ENCODE results near the gene HOTAIR. TPM values are rescaled to one million over a fixed set of nuclear protein-coding genes. Genes with fewer than 3 reads are reported as not detected.

The HOTAIR gene
- total RNA-seq, 6 donors from 2014 or later: not detected

DNA sequence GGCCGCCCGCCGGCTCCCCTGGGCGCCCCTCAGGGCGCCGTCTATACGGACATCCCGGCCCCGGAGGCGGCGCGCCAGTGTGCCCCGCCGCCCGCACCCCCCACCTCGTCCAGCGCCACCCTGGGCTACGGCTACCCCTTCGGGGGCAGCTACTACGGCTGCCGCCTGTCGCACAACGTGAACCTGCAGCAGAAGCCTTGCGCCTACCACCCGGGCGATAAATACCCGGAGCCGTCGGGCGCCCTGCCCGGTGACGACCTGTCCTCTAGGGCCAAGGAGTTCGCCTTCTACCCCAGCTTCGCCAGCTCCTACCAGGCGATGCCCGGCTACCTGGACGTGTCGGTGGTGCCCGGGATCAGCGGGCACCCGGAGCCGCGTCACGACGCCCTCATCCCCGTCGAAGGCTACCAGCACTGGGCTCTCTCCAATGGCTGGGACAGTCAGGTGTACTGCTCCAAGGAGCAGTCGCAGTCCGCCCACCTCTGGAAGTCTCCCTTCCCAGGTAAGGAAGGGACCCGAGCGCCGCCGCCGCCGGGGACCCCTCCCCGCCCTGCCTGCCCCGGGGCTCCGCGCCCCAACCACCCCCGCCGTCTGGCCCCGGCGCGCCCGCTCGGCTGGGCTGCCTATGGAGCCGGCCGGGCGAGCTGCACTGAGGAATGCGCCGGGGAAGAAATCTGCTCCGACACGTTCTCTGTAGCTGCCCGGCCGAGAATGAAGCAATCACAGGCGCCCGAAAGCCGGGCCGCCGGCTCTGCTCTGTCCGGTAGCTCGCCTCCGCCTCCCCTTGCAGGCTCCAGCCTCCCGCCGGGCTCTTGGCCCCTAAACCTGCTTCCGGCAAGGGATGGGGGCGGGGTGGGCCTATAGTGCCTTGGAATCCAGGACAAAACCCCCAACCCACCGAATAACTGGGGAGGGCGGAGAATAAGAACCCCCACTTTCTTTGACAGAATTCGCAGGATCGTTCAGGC lies 35.3 kb downstream of the HOTAIR start:
- 7 to 10% methylated on average over 8 to 34 of the region's 91 CpGs for WGBS, 2 donors
- ATAC-seq (ENCODE audit: low FRiP score in 2 of 2) (peak in 1 of 2 donors; percentile 33), DNase-seq (peak in 1 of 2 donors; percentile 83)
- Histone ChIP-seq H3K27ac (no peak overlapping the region), H3K36me3 (no peaks in the 10 kb centered on the region), H3K4me3 (no peak overlapping the region), H3K27me3 (peaks cover 2 to 81% (median 45%) of the 10 kb centered on the region in 4 donors), H3K9me3 (no peaks in the 10 kb centered on the region), H3K4me1 (peaks cover 3 to 23% (median 8%) of the 10 kb centered on the region in 4 donors)
- TF ChIP-seq, protein P1, sequence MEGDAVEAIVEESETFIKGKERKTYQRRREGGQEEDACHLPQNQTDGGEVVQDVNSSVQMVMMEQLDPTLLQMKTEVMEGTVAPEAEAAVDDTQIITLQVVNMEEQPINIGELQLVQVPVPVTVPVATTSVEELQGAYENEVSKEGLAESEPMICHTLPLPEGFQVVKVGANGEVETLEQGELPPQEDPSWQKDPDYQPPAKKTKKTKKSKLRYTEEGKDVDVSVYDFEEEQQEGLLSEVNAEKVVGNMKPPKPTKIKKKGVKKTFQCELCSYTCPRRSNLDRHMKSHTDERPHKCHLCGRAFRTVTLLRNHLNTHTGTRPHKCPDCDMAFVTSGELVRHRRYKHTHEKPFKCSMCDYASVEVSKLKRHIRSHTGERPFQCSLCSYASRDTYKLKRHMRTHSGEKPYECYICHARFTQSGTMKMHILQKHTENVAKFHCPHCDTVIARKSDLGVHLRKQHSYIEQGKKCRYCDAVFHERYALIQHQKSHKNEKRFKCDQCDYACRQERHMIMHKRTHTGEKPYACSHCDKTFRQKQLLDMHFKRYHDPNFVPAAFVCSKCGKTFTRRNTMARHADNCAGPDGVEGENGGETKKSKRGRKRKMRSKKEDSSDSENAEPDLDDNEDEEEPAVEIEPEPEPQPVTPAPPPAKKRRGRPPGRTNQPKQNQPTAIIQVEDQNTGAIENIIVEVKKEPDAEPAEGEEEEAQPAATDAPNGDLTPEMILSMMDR (IDR thresholded peaks at IDR 0.05): no peak
- TF ChIP-seq POLR2AphosphoS5 (IDR thresholded peaks at IDR 0.05) (no peak), POLR2A (IDR thresholded peaks at IDR 0.05) (no peak), EP300 (IDR thresholded peaks at IDR 0.05) (no peak)

GRCh38 chr12:53938326-53939140 lies 36.2 kb downstream of the HOTAIR start, which contains the start of gene HOXC13:
Gene HOXC13, plus strand, starts transcription at chr12:53938831. Its CDS starts 76 bp downstream, at chr12:53938907.
- peaks cover 3 to 23% (median 8%) of the 10 kb centered on the region in 4 donors for H3K4me1 ChIP-seq
- no peak within 1 kb of the TSS for H3K27ac ChIP-seq
- ATAC-seq (ENCODE audit: low FRiP score in 2 of 2): peak in 1 of 2 donors; percentile 6
- peak in 1 of 2 donors; percentile 82 for DNase-seq
- H3K36me3 ChIP-seq: no peaks in the 10 kb centered on the region
- H3K27me3 ChIP-seq: peaks cover 2 to 82% (median 45%) of the 10 kb centered on the region in 4 donors
- H3K4me3 ChIP-seq: no peak within 1 kb of the TSS
- no peak for TF ChIP-seq POLR2AphosphoS5 (IDR thresholded peaks at IDR 0.05)
- no peak for TF ChIP-seq POLR2A (IDR thresholded peaks at IDR 0.05)
- no peak for TF ChIP-seq EP300 (IDR thresholded peaks at IDR 0.05)
- TF ChIP-seq, protein P1 (IDR thresholded peaks at IDR 0.05): no peak
- WGBS, 2 donors: 7 to 11% methylated on average over 28 to 51 of the region's 56 CpGs
- H3K9me3 ChIP-seq: no peaks in the 10 kb centered on the region

DNA sequence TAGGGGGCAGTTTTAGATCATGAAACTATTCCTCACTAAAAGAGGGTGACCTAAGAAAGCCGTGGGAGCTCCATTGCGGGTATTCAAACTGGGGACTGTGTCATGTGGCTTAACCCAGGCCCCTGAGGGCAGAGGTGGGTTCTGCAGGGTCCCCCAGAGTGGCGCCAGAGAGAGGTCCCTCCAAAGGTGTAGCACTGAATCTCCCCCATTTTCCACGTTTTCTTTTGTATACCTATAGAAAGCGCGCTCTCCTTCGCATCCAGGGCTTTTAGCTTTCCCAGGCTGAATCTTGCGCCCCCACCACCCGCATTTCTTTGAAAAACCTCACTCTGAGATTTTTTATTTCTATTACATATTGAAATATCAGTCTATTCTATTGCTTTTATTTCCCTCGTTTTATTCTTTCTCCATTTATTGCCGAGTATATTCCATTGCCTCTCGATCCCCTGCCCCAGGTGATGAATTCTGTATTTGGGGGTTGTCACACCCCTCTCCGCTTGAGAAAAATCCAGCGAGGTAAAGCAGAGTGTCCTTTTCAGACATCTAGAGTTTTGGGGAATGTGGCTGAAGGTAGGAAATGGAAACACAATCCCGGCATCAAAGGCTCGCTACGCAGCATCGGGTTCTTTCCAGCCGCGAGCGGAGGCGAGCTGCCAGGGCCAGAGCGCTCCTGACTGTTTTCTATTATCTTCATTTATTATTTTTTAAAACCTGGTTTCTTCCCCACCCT lies 37.0 kb downstream of the HOTAIR start:
- DNase-seq (peak in 1 of 2 donors; percentile 32), ATAC-seq (ENCODE audit: low FRiP score in 2 of 2) (no peak)
- TF ChIP-seq POLR2AphosphoS5 (IDR thresholded peaks at IDR 0.05): no peak
- no peak for TF ChIP-seq POLR2A (IDR thresholded peaks at IDR 0.05)
- no peak for TF ChIP-seq EP300 (IDR thresholded peaks at IDR 0.05)
- TF ChIP-seq, protein P1 (IDR thresholded peaks at IDR 0.05): no peak
- H3K4me3 ChIP-seq: no peak overlapping the region
- H3K27ac ChIP-seq: no peak overlapping the region
- 16 to 22% methylated on average over 23 of the region's 23 CpGs for WGBS, 2 donors
- peaks cover 3 to 23% (median 8%) of the 10 kb centered on the region in 4 donors for H3K4me1 ChIP-seq
- H3K27me3 ChIP-seq: peaks cover 2 to 80% (median 43%) of the 10 kb centered on the region in 4 donors
- H3K36me3 ChIP-seq: no peaks in the 10 kb centered on the region
- no peaks in the 10 kb centered on the region for H3K9me3 ChIP-seq

DNA sequence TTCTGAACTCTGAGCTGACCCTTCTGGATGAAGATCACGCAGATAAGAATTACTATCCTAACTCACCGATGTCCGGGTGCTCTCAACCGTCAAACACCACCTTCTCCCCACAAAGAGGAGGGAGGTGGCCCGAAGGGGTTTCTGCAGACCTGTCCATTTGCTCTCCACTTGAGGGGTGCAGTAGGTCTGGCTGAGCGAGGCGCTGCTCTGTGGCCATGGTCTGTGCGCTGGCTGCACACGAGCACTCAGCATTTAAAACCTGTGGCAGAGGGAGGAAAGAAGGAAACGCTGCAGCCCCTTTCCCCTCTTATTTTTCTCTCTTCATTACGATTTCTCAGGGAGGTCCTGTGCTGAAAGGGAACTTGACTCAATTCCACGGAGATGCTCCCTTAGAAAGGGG lies 37.7 kb downstream of the HOTAIR start:
- DNase-seq: no peak
- no peaks in the 10 kb centered on the region for H3K9me3 ChIP-seq
- H3K36me3 ChIP-seq: no peaks in the 10 kb centered on the region
- WGBS, 2 donors: 9 to 11% methylated on average over 8 to 12 of the region's 12 CpGs
- peaks cover 3 to 23% (median 8%) of the 10 kb centered on the region in 4 donors for H3K4me1 ChIP-seq
- no peak overlapping the region for H3K27ac ChIP-seq
- H3K4me3 ChIP-seq: no peak overlapping the region
- peaks cover 2 to 80% (median 43%) of the 10 kb centered on the region in 4 donors for H3K27me3 ChIP-seq
- ATAC-seq (ENCODE audit: low FRiP score in 2 of 2): no peak
- TF ChIP-seq POLR2AphosphoS5 (IDR thresholded peaks at IDR 0.05) (no peak), POLR2A (IDR thresholded peaks at IDR 0.05) (no peak), EP300 (IDR thresholded peaks at IDR 0.05) (no peak)
- TF ChIP-seq, protein P1 (IDR thresholded peaks at IDR 0.05): no peak

Measured in upper lobe of left lung (tissue), 6 donors.